ENCODE measurements around the gene CERKL.
A peak's percentile ranks its signal among the peaks of the same experiment; 100 is the strongest.

Gene CERKL

DNA sequence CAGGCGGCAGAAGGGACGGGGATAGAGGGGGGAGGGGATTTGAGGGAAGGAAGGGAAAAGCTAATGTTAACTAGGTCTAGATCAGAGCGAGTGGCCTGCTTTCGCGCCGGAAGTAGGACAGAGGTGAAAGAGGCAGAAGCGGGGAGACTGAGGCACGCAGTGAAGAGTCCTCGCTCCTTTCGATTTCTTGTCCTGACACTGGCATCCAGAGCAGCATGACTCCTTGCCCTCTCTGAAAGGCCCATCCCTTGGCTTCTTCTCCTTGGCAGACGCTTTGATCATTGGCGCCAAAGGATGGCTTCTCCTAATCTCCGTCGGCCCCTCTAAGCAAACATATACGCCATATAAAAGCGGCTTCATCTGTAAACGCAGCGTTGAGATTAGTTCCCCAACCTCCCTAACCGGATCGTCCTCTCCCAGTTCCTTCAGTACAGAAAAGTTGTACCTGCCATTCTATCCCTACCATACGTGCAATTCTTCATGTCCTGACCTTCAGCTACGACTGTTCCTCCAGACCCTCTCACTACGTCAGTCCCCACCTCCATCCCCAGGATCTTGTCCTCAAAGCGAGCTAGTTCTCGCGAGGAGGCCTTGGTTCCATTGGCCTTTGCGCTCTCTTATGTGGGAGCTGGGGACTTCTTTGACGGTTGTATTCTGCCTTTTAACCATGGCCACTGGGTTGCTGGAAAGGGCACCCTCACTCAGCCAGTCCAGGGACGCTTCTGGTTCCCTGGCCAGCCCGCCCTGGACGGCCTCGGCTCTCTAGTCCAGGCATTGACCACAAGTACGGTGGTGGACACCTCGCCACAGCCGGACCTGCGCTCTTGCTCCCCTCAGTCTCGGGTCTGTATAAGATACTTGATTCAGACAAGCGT, 24.3 kb upstream of the CERKL start:
- Mint-ChIP-seq H3K4me1 (ENCODE audit: low read depth) (peaks cover 62% of the 10 kb centered on the region), H3K4me3 (peak overlapping the region; percentile 53), H3K27ac (no peak overlapping the region), H3K9me3 (peaks cover 3% of the 10 kb centered on the region), H3K36me3 (ENCODE audit: low read depth) (no peaks in the 10 kb centered on the region), H3K27me3 (peaks cover 91% of the 10 kb centered on the region)
- no peak for DNase-seq

- Mint-ChIP-seq H3K4me1 (ENCODE audit: low read depth) (peaks cover 62% of the 10 kb centered on the region), H3K27ac (no peak within 1 kb of the TSS), H3K4me3 (peak within 1 kb of the TSS; percentile 53), H3K9me3 (peaks cover 3% of the 10 kb centered on the region), H3K27me3 (peaks cover 88% of the 10 kb centered on the region), H3K36me3 (ENCODE audit: low read depth) (no peaks in the 10 kb centered on the region)
- no peak for DNase-seq
Observed at GRCh38 chr2:181680055-181680936, 23.4 kb upstream of the CERKL start, which contains the start of gene NEUROD1. NEUROD1 (minus strand) TSS chr2:181680517; CDS start chr2:181678860, 1,657 bp downstream.

- DNase-seq, result no peak
- peaks cover 56% of the 10 kb centered on the region for H3K4me1 Mint-ChIP-seq (ENCODE audit: low read depth)
- H3K27me3 Mint-ChIP-seq, result peaks cover 86% of the 10 kb centered on the region
- H3K9me3 Mint-ChIP-seq, result peaks cover 3% of the 10 kb centered on the region
- no peak overlapping the region for H3K27ac Mint-ChIP-seq
- H3K36me3 Mint-ChIP-seq (ENCODE audit: low read depth), result no peaks in the 10 kb centered on the region
- H3K4me3 Mint-ChIP-seq, result no peak overlapping the region
Observed at GRCh38 chr2:181679544-181679979, 22.7 kb upstream of the CERKL start.

DNA sequence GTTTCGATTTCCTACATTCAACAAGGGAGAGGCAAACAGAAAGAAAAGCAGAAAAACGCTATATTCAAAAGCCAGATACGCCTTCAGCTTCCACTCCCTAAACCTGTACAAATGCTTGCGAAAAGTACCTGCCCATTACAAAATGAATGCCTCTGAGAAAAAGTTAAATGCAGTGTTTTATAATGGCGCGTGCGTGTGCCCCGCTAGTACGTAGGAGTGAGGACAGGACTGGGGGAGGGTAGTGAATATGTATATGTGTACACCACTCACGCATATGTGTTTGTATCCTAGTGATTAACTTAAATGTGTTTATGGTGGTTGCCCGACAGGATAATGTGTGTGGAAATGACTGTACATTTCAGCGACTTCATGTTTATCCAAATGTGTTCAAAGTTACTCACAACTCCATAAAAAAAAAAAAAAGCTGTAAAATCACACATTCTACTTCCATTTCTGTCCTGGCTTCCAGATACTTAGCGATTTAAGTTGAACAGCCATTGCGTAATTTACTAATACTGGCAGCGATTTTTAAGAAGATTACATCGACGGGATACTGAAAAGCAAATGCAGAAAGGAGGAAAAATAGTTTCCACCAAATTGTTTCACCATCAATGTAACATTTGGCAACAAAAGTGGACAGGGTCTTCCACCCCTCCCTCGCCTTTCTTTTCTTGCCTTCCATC, 22.1 kb upstream of the CERKL start:
- Mint-ChIP-seq H3K36me3 (ENCODE audit: low read depth) (no peaks in the 10 kb centered on the region), H3K4me1 (ENCODE audit: low read depth) (peaks cover 52% of the 10 kb centered on the region), H3K27ac (no peak overlapping the region), H3K9me3 (peaks cover 3% of the 10 kb centered on the region), H3K27me3 (peaks cover 84% of the 10 kb centered on the region), H3K4me3 (no peak overlapping the region)
- no peak for DNase-seq

- DNase-seq, result peak; percentile 67
- H3K9me3 Mint-ChIP-seq, result peaks cover 3% of the 10 kb centered on the region
- no peak overlapping the region for H3K4me3 Mint-ChIP-seq
- H3K36me3 Mint-ChIP-seq (ENCODE audit: low read depth), result no peaks in the 10 kb centered on the region
- no peak overlapping the region for H3K27ac Mint-ChIP-seq
- H3K27me3 Mint-ChIP-seq, result peaks cover 80% of the 10 kb centered on the region
- peaks cover 50% of the 10 kb centered on the region for H3K4me1 Mint-ChIP-seq (ENCODE audit: low read depth)
Observed at GRCh38 chr2:181677912-181678586, 21.1 kb upstream of the CERKL start.

GRCh38 chr2:181675254-181675653, 18.3 kb upstream of the CERKL start:
- Mint-ChIP-seq H3K27me3 (peaks cover 62% of the 10 kb centered on the region), H3K4me1 (ENCODE audit: low read depth) (peaks cover 32% of the 10 kb centered on the region)

DNA sequence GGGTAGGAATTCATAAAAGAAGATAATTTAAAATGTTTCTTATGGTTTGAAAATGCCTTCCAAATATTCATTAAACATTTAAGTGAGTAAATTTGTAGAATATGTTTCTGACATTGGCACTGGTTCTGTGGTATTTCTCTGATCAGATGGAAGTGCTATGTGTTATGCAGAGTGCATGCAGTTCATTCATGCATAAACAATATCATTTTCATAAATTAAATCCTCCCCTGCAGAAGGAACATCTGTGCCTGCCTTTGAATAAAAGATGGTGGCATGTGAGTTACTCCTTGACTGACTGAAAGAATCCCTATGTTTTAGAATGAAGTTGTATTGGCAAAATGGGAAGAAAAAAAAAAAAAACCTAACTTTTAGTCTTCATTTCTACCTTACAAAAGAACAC, 17.6 kb upstream of the CERKL start:
- Mint-ChIP-seq H3K4me1 (ENCODE audit: low read depth) (peaks cover 26% of the 10 kb centered on the region), H3K27ac (no peak overlapping the region), H3K27me3 (peaks cover 57% of the 10 kb centered on the region), H3K9me3 (peaks cover 3% of the 10 kb centered on the region), H3K4me3 (no peak overlapping the region), H3K36me3 (ENCODE audit: low read depth) (no peaks in the 10 kb centered on the region)
- no peak for DNase-seq

More at GRCh38 chr2:181675254-181675653, 18.3 kb upstream of the CERKL start:
- no peaks in the 10 kb centered on the region for H3K36me3 Mint-ChIP-seq (ENCODE audit: low read depth)
- DNase-seq, result no peak
- H3K9me3 Mint-ChIP-seq, result peaks cover 3% of the 10 kb centered on the region
- H3K4me3 Mint-ChIP-seq, result no peak overlapping the region
- no peak overlapping the region for H3K27ac Mint-ChIP-seq

- Mint-ChIP-seq H3K4me1 (ENCODE audit: low read depth) (peaks cover 17% of the 10 kb centered on the region), H3K4me3 (no peak overlapping the region), H3K27me3 (peaks cover 53% of the 10 kb centered on the region), H3K27ac (no peak overlapping the region), H3K9me3 (no peaks in the 10 kb centered on the region), H3K36me3 (ENCODE audit: low read depth) (no peaks in the 10 kb centered on the region)
- DNase-seq, result no peak
Observed at GRCh38 chr2:181673173-181673572, 16.3 kb upstream of the CERKL start.

- no peak overlapping the region for H3K4me3 Mint-ChIP-seq
- H3K27ac Mint-ChIP-seq, result no peak overlapping the region
- DNase-seq, result no peak
- H3K27me3 Mint-ChIP-seq, result peaks cover 45% of the 10 kb centered on the region
- H3K36me3 Mint-ChIP-seq (ENCODE audit: low read depth), result no peaks in the 10 kb centered on the region
- peaks cover 11% of the 10 kb centered on the region for H3K4me1 Mint-ChIP-seq (ENCODE audit: low read depth)
- H3K9me3 Mint-ChIP-seq, result no peaks in the 10 kb centered on the region
Observed at GRCh38 chr2:181672255-181673008, 15.5 kb upstream of the CERKL start.

- H3K4me1 Mint-ChIP-seq (ENCODE audit: low read depth), result peaks cover 11% of the 10 kb centered on the region
- H3K36me3 Mint-ChIP-seq (ENCODE audit: low read depth), result no peaks in the 10 kb centered on the region
- DNase-seq, result no peak
- H3K9me3 Mint-ChIP-seq, result peaks cover 8% of the 10 kb centered on the region
- H3K27me3 Mint-ChIP-seq, result peaks cover 52% of the 10 kb centered on the region
- no peak overlapping the region for H3K4me3 Mint-ChIP-seq
- H3K27ac Mint-ChIP-seq, result no peak overlapping the region
Observed at GRCh38 chr2:181670632-181671031, 13.7 kb upstream of the CERKL start.

DNA sequence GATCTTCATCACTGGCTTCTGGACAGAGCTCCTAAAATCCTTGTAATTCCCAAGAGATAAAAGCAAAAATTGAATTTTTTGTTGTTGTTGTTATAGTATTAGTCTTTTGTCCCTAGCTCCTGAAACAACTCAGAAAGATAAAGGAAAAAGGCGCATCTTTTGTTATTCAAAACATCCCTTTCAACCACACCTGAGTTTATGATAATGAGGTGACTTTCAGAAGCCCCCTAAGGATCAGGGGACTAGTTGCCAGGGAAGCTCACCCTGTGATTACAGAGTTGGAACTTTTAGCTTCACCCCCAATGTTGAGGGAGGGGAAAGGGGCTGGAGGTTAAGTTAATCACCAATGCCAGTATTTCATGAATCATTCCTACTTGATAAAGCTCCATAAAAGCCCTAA, 10.3 kb upstream of the CERKL start:
- Mint-ChIP-seq H3K27ac (no peak overlapping the region), H3K27me3 (peaks cover 37% of the 10 kb centered on the region), H3K36me3 (ENCODE audit: low read depth) (no peaks in the 10 kb centered on the region), H3K4me1 (ENCODE audit: low read depth) (peaks cover under 1% of the 10 kb centered on the region), H3K4me3 (no peak overlapping the region), H3K9me3 (peaks cover 9% of the 10 kb centered on the region)
- no peak for DNase-seq

DNA sequence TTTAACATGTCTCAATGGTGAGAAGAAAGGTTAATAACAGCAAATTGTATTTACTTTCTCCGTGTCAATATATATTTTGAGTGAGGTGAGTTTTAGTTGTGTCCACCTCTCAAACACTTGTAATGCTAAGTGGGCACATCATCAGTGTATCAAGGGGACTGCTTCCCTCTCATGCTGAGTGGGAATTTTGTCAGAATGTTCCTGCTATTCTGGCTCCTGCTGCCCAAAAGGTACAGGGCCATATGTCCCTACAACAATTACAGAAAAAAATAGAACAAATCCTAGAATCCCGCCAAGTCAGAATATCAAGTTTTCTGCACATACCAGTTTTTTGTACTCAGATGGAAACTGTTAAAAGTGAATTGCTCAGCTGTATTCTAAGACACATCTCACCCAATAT, 5.4 kb upstream of the CERKL start:
- no peak for DNase-seq
- Mint-ChIP-seq H3K27me3 (peaks cover 41% of the 10 kb centered on the region), H3K4me3 (no peak overlapping the region), H3K4me1 (ENCODE audit: low read depth) (no peaks in the 10 kb centered on the region), H3K27ac (no peak overlapping the region), H3K9me3 (peaks cover 9% of the 10 kb centered on the region), H3K36me3 (ENCODE audit: low read depth) (no peaks in the 10 kb centered on the region)

GRCh38 chr2:181660181-181660580, 3.3 kb upstream of the CERKL start:
- Mint-ChIP-seq H3K27ac (no peak overlapping the region), H3K4me3 (no peak overlapping the region), H3K9me3 (no peaks in the 10 kb centered on the region), H3K36me3 (ENCODE audit: low read depth) (no peaks in the 10 kb centered on the region), H3K4me1 (ENCODE audit: low read depth) (peaks cover 9% of the 10 kb centered on the region), H3K27me3 (peaks cover 45% of the 10 kb centered on the region)
- DNase-seq, result no peak

Data from activated T-cell treated with anti-CD3 and anti-CD28 coated beads, Interleukin-2, amount 50 U/mL, for 24 hours (primary cell).